Smooth muscle cell (in vitro differentiated cells): ENCODE results near the gene SLC35E2B. TPM values are rescaled to one million over a fixed set of nuclear protein-coding genes. Genes with fewer than 3 reads are reported as not detected.

Experiments
- DNase-seq: peaks from one replicate; lab custom pipeline; 2025; ENCODE audit not compliant: unreplicated experiment; lab: John Stamatoyannopoulos, UW
- H2AFZ ChIP-seq: fragments of 200-600 bp; sonication (generic); 2 replicates; pipeline ENCODE4 v1.6.0; 2016; ENCODE audit warnings: antibody characterized with exemption, low read depth, mild to moderate bottlenecking
- H3F3A ChIP-seq: fragments of 200-600 bp; sonication (generic); 2 replicates; pipeline ENCODE4 v1.6.0; 2017; ENCODE audit warnings: antibody characterized with exemption, low read depth
- H3K27ac ChIP-seq: fragments of 200-600 bp; sonication (generic); 2 replicates; pipeline ENCODE4 v1.5.1; 2016; ENCODE audit warnings: low read depth, mild to moderate bottlenecking
- H3K27me3 ChIP-seq: fragments of 200-600 bp; sonication (generic); 2 replicates; pipeline ENCODE4 v1.6.1; 2016; ENCODE audit warnings: low read depth, mild to moderate bottlenecking
- H3K36me3 ChIP-seq: fragments of 200-600 bp; sonication (generic); 2 replicates; pipeline ENCODE4 v1.5.1; 2016; ENCODE audit warnings: low read depth
- H3K4me1 ChIP-seq: fragments of 200-600 bp; sonication (generic); 2 replicates; pipeline ENCODE4 v1.5.1; 2016; ENCODE audit warnings: low read depth
- H3K4me2 ChIP-seq: fragments of 200-600 bp; sonication (generic); 2 replicates; pipeline ENCODE4 v1.6.0; 2016; ENCODE audit warnings: mild to moderate bottlenecking
- H3K4me3 ChIP-seq: fragments of 200-600 bp; sonication (generic); 2 replicates; pipeline ENCODE4 v1.5.1; 2016; ENCODE audit warnings: mild to moderate bottlenecking
- H3K79me2 ChIP-seq: fragments of 200-600 bp; sonication (generic); 2 replicates; pipeline ENCODE4 v1.6.0; 2016; ENCODE audit warnings: low read depth, mild to moderate bottlenecking
- H3K9ac ChIP-seq: fragments of 200-600 bp; sonication (generic); 2 replicates; pipeline ENCODE4 v1.6.0; 2016; ENCODE audit warnings: low read depth
- H3K9me3 ChIP-seq: fragments of 200-600 bp; sonication (generic); replicated peaks from 2 replicates; pipeline ENCODE4 v1.5.1; 2016; ENCODE audit warnings: low read depth
- H4K20me1 ChIP-seq: fragments of 200-600 bp; sonication (generic); 2 replicates; pipeline ENCODE4 v1.6.0; 2016; ENCODE audit warnings: low read depth
- WGBS: methylation state at CpG from one replicate; pipeline ENCODE4 v1.1.7; 2016; ENCODE audit warnings: low lambda C conversion rate; 5-methylcytosine and 5-hydroxymethylcytosine counted together
- polyA plus RNA-seq: library from polyadenylated mRNA; unstranded; fragments of >200 nt; fragmentation: Nextera tagmentation; extraction: Ambion mirVana; gene quantifications from 2 replicates; pipeline ENCODE4 v1.2.1, GENCODE V29; 2016
- total RNA-seq: library from RNA; depleted of rRNA; stranded (reverse); fragments of >200 nt; gene quantifications from 2 replicates; pipeline ENCODE4 v1.2.3, GENCODE V29; 2014
- TF ChIP-seq, protein P1 (sequence below): fragments of 200-600 bp; sonication (generic); IDR thresholded peaks from 2 replicates; pipeline ENCODE4 v1.5.1; 2017; ENCODE audit warnings: borderline replicate concordance, mild to moderate bottlenecking, antibody characterized with exemption; ENCODE audit not compliant: insufficient read depth, poor library complexity, severe bottlenecking

SLC35E2B gene
- total and polyA plus RNA-seq, 2 experiments from 2014 or later = 19.7 to 24.2 TPM

DNA sequence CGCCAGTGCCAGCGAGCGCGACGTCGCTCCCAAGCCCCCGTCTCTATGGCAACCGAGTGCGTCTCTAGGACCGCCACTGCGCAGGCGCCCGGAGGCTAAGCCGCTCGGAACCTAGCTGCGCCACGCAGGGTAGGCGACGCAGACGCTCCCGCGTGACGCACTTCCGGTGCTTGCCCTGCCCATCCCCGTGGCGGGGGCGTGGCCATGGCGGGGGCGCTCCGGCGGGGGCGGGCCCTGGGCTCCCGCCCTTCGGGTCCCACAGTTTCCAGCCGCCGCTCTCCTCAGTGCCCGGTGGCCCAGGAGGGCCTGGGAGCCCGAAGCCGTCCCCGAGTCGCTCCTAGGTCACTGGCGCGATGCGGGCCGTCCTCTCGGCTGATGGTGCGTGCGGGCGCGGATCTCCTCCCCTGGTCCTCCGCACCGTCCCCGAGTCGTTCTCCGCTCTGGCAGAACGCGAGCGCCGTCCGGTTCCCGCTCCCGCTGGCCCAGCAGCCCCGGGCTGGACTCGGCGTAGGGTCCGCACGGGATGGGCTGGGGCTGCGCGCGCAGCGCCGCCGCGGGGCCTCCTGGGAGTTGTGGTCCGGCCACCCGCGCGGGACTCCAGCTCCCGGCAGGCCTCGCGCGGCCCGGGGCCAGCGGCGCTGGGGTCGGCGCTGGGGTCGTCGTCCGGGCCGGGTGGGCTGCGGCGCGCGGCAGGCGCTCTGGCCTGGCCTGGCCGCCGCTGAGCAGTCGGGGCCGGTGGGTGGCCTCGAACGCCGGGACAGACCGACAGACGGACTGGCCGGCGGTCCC is 77.1 kb downstream of the SLC35E2B start, which contains the start of gene MIB2:
TSS of gene MIB2 (plus strand) at position 245 of the 789 bp plus-strand sequence. CDS start 7,953 bp downstream, outside the sequence.
- H3F3A ChIP-seq = peaks cover 4% of the 10 kb centered on the region
- H3K4me3 ChIP-seq = peak within 1 kb of the TSS; percentile 97
- TF ChIP-seq, protein P1, sequence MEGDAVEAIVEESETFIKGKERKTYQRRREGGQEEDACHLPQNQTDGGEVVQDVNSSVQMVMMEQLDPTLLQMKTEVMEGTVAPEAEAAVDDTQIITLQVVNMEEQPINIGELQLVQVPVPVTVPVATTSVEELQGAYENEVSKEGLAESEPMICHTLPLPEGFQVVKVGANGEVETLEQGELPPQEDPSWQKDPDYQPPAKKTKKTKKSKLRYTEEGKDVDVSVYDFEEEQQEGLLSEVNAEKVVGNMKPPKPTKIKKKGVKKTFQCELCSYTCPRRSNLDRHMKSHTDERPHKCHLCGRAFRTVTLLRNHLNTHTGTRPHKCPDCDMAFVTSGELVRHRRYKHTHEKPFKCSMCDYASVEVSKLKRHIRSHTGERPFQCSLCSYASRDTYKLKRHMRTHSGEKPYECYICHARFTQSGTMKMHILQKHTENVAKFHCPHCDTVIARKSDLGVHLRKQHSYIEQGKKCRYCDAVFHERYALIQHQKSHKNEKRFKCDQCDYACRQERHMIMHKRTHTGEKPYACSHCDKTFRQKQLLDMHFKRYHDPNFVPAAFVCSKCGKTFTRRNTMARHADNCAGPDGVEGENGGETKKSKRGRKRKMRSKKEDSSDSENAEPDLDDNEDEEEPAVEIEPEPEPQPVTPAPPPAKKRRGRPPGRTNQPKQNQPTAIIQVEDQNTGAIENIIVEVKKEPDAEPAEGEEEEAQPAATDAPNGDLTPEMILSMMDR = no peak
- peaks cover 15% of the 10 kb centered on the region for H3K4me1 ChIP-seq
- peak within 1 kb of the TSS; percentile 91 for H3K4me2 ChIP-seq
- peak within 1 kb of the TSS; percentile 100 for H3K27ac ChIP-seq
- H3K9ac ChIP-seq = peak within 1 kb of the TSS; percentile 100
- peaks cover 40% of the 10 kb centered on the region for H3K79me2 ChIP-seq
- no peaks in the 10 kb centered on the region for H3K27me3 ChIP-seq
- H4K20me1 ChIP-seq = peaks cover 59% of the 10 kb centered on the region
- H2AFZ ChIP-seq = no peak within 1 kb of the TSS
- peak; percentile 97 for DNase-seq
- H3K9me3 ChIP-seq = no peaks in the 10 kb centered on the region
- WGBS = under 1% methylated on average over 83 of the region's 107 CpGs
- no peaks in the 10 kb centered on the region for H3K36me3 ChIP-seq

DNA sequence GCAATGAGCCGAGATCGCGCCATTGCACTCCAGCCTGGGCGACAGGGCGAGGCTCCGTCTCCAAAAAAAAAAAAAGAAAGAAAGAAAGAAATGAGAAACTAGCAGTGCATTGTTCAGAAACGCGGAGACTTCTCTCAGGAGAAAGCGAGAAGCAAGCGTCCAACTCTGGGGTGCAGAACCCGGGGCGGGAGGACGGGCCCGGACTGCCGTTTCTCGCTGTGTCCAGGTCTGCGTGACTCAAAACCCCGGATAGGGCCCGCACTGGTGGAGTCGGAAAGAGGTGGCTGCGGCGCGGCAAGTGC is 77.7 kb downstream of the SLC35E2B start:
- Histone ChIP-seq H3K79me2 (peaks cover 40% of the 10 kb centered on the region), H3K27ac (peak overlapping the region; percentile 100), H3K9me3 (no peaks in the 10 kb centered on the region), H3K4me1 (peaks cover 15% of the 10 kb centered on the region), H2AFZ (no peak overlapping the region), H3K4me3 (peak overlapping the region; percentile 97), H3F3A (peaks cover 4% of the 10 kb centered on the region), H3K4me2 (peak overlapping the region; percentile 91), H3K9ac (peak overlapping the region; percentile 100), H4K20me1 (peaks cover 54% of the 10 kb centered on the region), H3K27me3 (no peaks in the 10 kb centered on the region), H3K36me3 (no peaks in the 10 kb centered on the region)
- WGBS = 3% methylated on average over 23 of the region's 23 CpGs
- no peak for DNase-seq
- TF ChIP-seq, protein P1 = no peak

GRCh38 chr1:1614204-1614953 is 78.2 kb downstream of the SLC35E2B start:
- peak; percentile 44 for DNase-seq
- Histone ChIP-seq H3K27ac (peak overlapping the region; percentile 100), H4K20me1 (peaks cover 49% of the 10 kb centered on the region), H3K36me3 (no peaks in the 10 kb centered on the region), H2AFZ (no peak overlapping the region), H3F3A (peaks cover 4% of the 10 kb centered on the region), H3K9ac (peak overlapping the region; percentile 100), H3K27me3 (no peaks in the 10 kb centered on the region), H3K9me3 (no peaks in the 10 kb centered on the region), H3K4me1 (peaks cover 15% of the 10 kb centered on the region), H3K4me3 (peak overlapping the region; percentile 97), H3K4me2 (peak overlapping the region; percentile 91), H3K79me2 (peaks cover 35% of the 10 kb centered on the region)
- TF ChIP-seq, protein P1 = no peak
- WGBS = 19% methylated on average over 30 of the region's 30 CpGs
